ES-I3 (cell line): ENCODE data around the gene CD70.
"Not testable (repeated sequence)": the region's sequence is repeated elsewhere in the genome, so short reads cannot be mapped to it uniquely, and the experiment has no call there.

Experiments used
- H3K36me3 ChIP-seq: 2 replicates; pipeline ENCODE4 v1.6.1; 2013; ENCODE audit warnings: mild to moderate bottlenecking, low read length, control low read depth, moderate library complexity; ENCODE audit not compliant: insufficient read depth
- H3K4me1 ChIP-seq: 2 replicates; pipeline ENCODE4 v1.6.1; 2013; ENCODE audit warnings: mild to moderate bottlenecking, control low read depth, low read length; ENCODE audit not compliant: insufficient read depth
- H3K9ac ChIP-seq: 2 replicates; pipeline ENCODE4 v1.6.1; 2013; ENCODE audit warnings: low read depth, mild to moderate bottlenecking, low read length, moderate library complexity
- H3K9me3 ChIP-seq: 2 replicates; pipeline ENCODE4 v1.6.1; 2013; ENCODE audit warnings: mild to moderate bottlenecking, low read length, moderate library complexity; ENCODE audit not compliant: control insufficient read depth, insufficient read depth

The CD70 gene

GRCh38 chr19:6587093-6587820 lies 3.7 kb downstream of the CD70 start:
- Histone ChIP-seq H3K9me3 (no peaks in the 10 kb centered on the region), H3K4me1 (0 out of 2 replicates have a peak, but pooled peaks cover 2% of the 10 kb centered on the region), H3K9ac (peak overlapping the region; percentile 69), H3K36me3 (no peaks in the 10 kb centered on the region)

- H3K36me3 ChIP-seq, result no peaks in the 10 kb centered on the region
- no peaks in the 10 kb centered on the region for H3K9me3 ChIP-seq
- 0 out of 2 replicates have a peak, but pooled peaks cover 2% of the 10 kb centered on the region for H3K4me1 ChIP-seq
- H3K9ac ChIP-seq, result peak overlapping the region; percentile 69
Observed at GRCh38 chr19:6586726-6587092, 4.2 kb downstream of the CD70 start.

- H3K4me1 ChIP-seq, result 0 out of 2 replicates have a peak, but pooled peaks cover 2% of the 10 kb centered on the region
- H3K9ac ChIP-seq, result no peak overlapping the region
- H3K36me3 ChIP-seq, result no peaks in the 10 kb centered on the region
- H3K9me3 ChIP-seq, result no peaks in the 10 kb centered on the region
Observed at GRCh38 chr19:6586056-6586455, 4.9 kb downstream of the CD70 start.

GRCh38 chr19:6582515-6583484 lies 8.2 kb downstream of the CD70 start:
- not testable (repeated sequence) for H3K4me1 ChIP-seq, H3K9me3 ChIP-seq, H3K36me3 ChIP-seq, H3K9ac ChIP-seq

GRCh38 chr19:6580313-6580712 lies 10.6 kb downstream of the CD70 start:
- Histone ChIP-seq H3K9ac (no peak overlapping the region), H3K9me3 (peaks cover 2% of the 10 kb centered on the region; the same call in 1 of the 2 replicates), H3K4me1 (peaks cover 22% of the 10 kb centered on the region), H3K36me3 (no peaks in the 10 kb centered on the region; the same call in 1 of the 2 replicates)

- Histone ChIP-seq H3K36me3 (no peaks in the 10 kb centered on the region; the same call in 1 of the 2 replicates), H3K9ac (no peak overlapping the region), H3K4me1 (peaks cover 23% of the 10 kb centered on the region), H3K9me3 (peaks cover 2% of the 10 kb centered on the region; the same call in 1 of the 2 replicates)
Observed at GRCh38 chr19:6579450-6580178, 11.3 kb downstream of the CD70 start.

GRCh38 chr19:6577476-6578125 lies 13.3 kb downstream of the CD70 start:
- peaks cover 37% of the 10 kb centered on the region for H3K4me1 ChIP-seq
- H3K9me3 ChIP-seq, result peaks cover 2% of the 10 kb centered on the region; the same call in 1 of the 2 replicates
- H3K9ac ChIP-seq, result peak overlapping the region; percentile 26; the same call in 1 of the 2 replicates
- no peaks in the 10 kb centered on the region; the same call in 1 of the 2 replicates for H3K36me3 ChIP-seq

- Histone ChIP-seq H3K4me1 (peaks cover 42% of the 10 kb centered on the region), H3K36me3 (no peaks in the 10 kb centered on the region; the same call in 1 of the 2 replicates), H3K9me3 (peaks cover 2% of the 10 kb centered on the region; the same call in 1 of the 2 replicates), H3K9ac (peak overlapping the region; percentile 26; the same call in 1 of the 2 replicates)
Observed at GRCh38 chr19:6576869-6577475, 14.0 kb downstream of the CD70 start.

- Histone ChIP-seq H3K9me3 (no peaks in the 10 kb centered on the region; the same call in 1 of the 2 replicates), H3K36me3 (no peaks in the 10 kb centered on the region; the same call in 1 of the 2 replicates), H3K9ac (no peak overlapping the region), H3K4me1 (peaks cover 42% of the 10 kb centered on the region)
Observed at GRCh38 chr19:6573350-6573749, 17.6 kb downstream of the CD70 start.

- H3K4me1 ChIP-seq, result peaks cover 35% of the 10 kb centered on the region
- H3K9me3 ChIP-seq, result peaks cover under 1% of the 10 kb centered on the region; the same call in 1 of the 2 replicates
- H3K9ac ChIP-seq, result no peak overlapping the region
- H3K36me3 ChIP-seq, result no peaks in the 10 kb centered on the region
Observed at GRCh38 chr19:6572217-6572616, 18.7 kb downstream of the CD70 start.

- no peak overlapping the region for H3K9ac ChIP-seq
- H3K9me3 ChIP-seq, result peaks cover 5% of the 10 kb centered on the region
- no peaks in the 10 kb centered on the region for H3K36me3 ChIP-seq
- peaks cover 29% of the 10 kb centered on the region for H3K4me1 ChIP-seq
Observed at GRCh38 chr19:6571167-6571566, 19.8 kb downstream of the CD70 start.

GRCh38 chr19:6570764-6571163 lies 20.2 kb downstream of the CD70 start:
- peaks cover 25% of the 10 kb centered on the region for H3K4me1 ChIP-seq
- peaks cover 5% of the 10 kb centered on the region for H3K9me3 ChIP-seq
- H3K9ac ChIP-seq, result no peak overlapping the region
- H3K36me3 ChIP-seq, result no peaks in the 10 kb centered on the region

- H3K9me3 ChIP-seq, result peaks cover 5% of the 10 kb centered on the region; the same call in 1 of the 2 replicates
- peaks cover 12% of the 10 kb centered on the region; the same call in 1 of the 2 replicates for H3K4me1 ChIP-seq
- H3K9ac ChIP-seq, result no peak overlapping the region
- H3K36me3 ChIP-seq, result no peaks in the 10 kb centered on the region
Observed at GRCh38 chr19:6568816-6569215, 22.1 kb downstream of the CD70 start.
